Left ventricle myocardium superior (tissue), 1 donor: Measurements from ENCODE around the gene SOX11. TPM values are rescaled to one million over a fixed set of nuclear protein-coding genes. Genes with fewer than 3 reads are reported as not detected.
"Not testable (repeated sequence)": the region's sequence is repeated elsewhere in the genome, so short reads cannot be mapped to it uniquely, and the experiment has no call there.

Experiments
- ATAC-seq: fragments of 200-7000 bp; cut with Tn5 transposase; one replicate; pipeline ENCODE4 v1.9.1; 2020; ENCODE audit warnings: mild to moderate bottlenecking, moderate library complexity
- DNase-seq: peaks from one replicate; pipeline ENCODE4 v3.0.0-alpha.2; 2020
- intact Hi-C: fragments of 100-400 bp; cut with micrococcal nuclease; formaldehyde crosslinking; loops from one replicate; pipeline ENCODE4 v1.11.0; 2022
- long read RNA-seq: library from polyadenylated mRNA; unstranded; transcript quantifications from one replicate; pipeline ENCODE4 v2.0.0, GENCODE V29; 2021
- total RNA-seq: library from RNA; stranded (reverse); fragmentation: NEBNext Ultra II Directional; extraction: Animal tissue kit (Norgen Biotek cat#: 25700); gene quantifications from one replicate; pipeline ENCODE4 v1.2.1, GENCODE V29; 2021
- donor health status: DM: no; HTN: yes; CAD: no; lungs with severe emphysema.

SOX11 gene
- 0.10 TPM for total RNA-seq
- long read RNA-seq, full-length matches to known transcripts: 1 of 1 reads
- long read RNA-seq, partial matches to known transcripts: 0 of 1 reads
- long read RNA-seq, other reads (novel, unspliced or antisense): 0 of 1 reads

GRCh38 chr2:5691985-5692529, at the start of gene SOX11:
Gene SOX11, plus strand, starts transcription at chr2:5692384. Its CDS starts 338 bp downstream, at chr2:5692722.
- intact Hi-C loops: no loop called here
- ATAC-seq (peak; percentile 56), DNase-seq (peak; percentile 35)

GRCh38 chr2:5652734-5653133, 39.5 kb upstream of the SOX11 start:
- ATAC-seq, intact Hi-C loops: not testable (repeated sequence)

GRCh38 chr2:5653756-5654155, 38.4 kb upstream of the SOX11 start:
- intact Hi-C loops: not testable (repeated sequence)

More at GRCh38 chr2:5652734-5653133, 39.5 kb upstream of the SOX11 start:
- not testable (repeated sequence) for DNase-seq

GRCh38 chr2:5657231-5657630, 35.0 kb upstream of the SOX11 start:
- intact Hi-C loops: no loop called here
- no peak for ATAC-seq
- no peak for DNase-seq

More at GRCh38 chr2:5653756-5654155, 38.4 kb upstream of the SOX11 start:
- DNase-seq, ATAC-seq: not testable (repeated sequence)

GRCh38 chr2:5660591-5660990, 31.6 kb upstream of the SOX11 start:
- no peak for ATAC-seq
- DNase-seq: no peak
- intact Hi-C loops: no loop called here

GRCh38 chr2:5661362-5661761, 30.8 kb upstream of the SOX11 start:
- ATAC-seq (no peak), DNase-seq (no peak)
- intact Hi-C loops: no loop called here

GRCh38 chr2:5664278-5664681, 27.9 kb upstream of the SOX11 start:
- DNase-seq: no peak
- intact Hi-C loops: no loop called here
- no peak for ATAC-seq

GRCh38 chr2:5665066-5665465, 27.1 kb upstream of the SOX11 start:
- ATAC-seq (no peak), DNase-seq (no peak)
- intact Hi-C loops: no loop called here

GRCh38 chr2:5666798-5667197, 25.4 kb upstream of the SOX11 start:
- intact Hi-C loops: no loop called here
- DNase-seq (no peak), ATAC-seq (no peak)

- intact Hi-C loops, ATAC-seq, DNase-seq: not testable (repeated sequence)
These were observed 24.5 kb upstream of the SOX11 start for GRCh38 chr2:5667655-5668054.

GRCh38 chr2:5668682-5669250, 23.4 kb upstream of the SOX11 start:
- ATAC-seq (no peak), DNase-seq (no peak)
- intact Hi-C loops: no loop called here

- no peak for DNase-seq
- ATAC-seq: no peak
- intact Hi-C loops: no loop called here
These were observed 19.4 kb upstream of the SOX11 start for GRCh38 chr2:5672749-5673144.

- DNase-seq (peak; percentile 29), ATAC-seq (peak; percentile 45)
- intact Hi-C loops: no loop called here
These were observed 18.8 kb upstream of the SOX11 start for GRCh38 chr2:5673145-5674025.

- DNase-seq: no peak
- intact Hi-C loops: no loop called here
- no peak for ATAC-seq
These were observed 18.2 kb upstream of the SOX11 start for GRCh38 chr2:5674026-5674340.

GRCh38 chr2:5677133-5677532, 15.1 kb upstream of the SOX11 start:
- ATAC-seq: no peak
- DNase-seq: no peak

GRCh38 chr2:5683471-5683870, 8.7 kb upstream of the SOX11 start:
- intact Hi-C loops: no loop called here
- DNase-seq (no peak), ATAC-seq (no peak)

More at GRCh38 chr2:5677133-5677532, 15.1 kb upstream of the SOX11 start:
- intact Hi-C loops: no loop called here

GRCh38 chr2:5685225-5685624, 7.0 kb upstream of the SOX11 start:
- DNase-seq (no peak), ATAC-seq (no peak)
- intact Hi-C loops: no loop called here

- intact Hi-C loops: no loop called here
- no peak for ATAC-seq
- DNase-seq: no peak
These were observed 6.1 kb upstream of the SOX11 start for GRCh38 chr2:5686068-5686467.

- intact Hi-C loops: no loop called here
- DNase-seq (no peak), ATAC-seq (no peak)
These were observed 5.6 kb upstream of the SOX11 start for GRCh38 chr2:5686536-5686935.

GRCh38 chr2:5689750-5690149, 2.4 kb upstream of the SOX11 start:
- intact Hi-C loops: no loop called here

More at GRCh38 chr2:5689750-5690149, 2.4 kb upstream of the SOX11 start:
- no peak for ATAC-seq
- DNase-seq: no peak
